ENCODE measurements around the gene IFI6. TPM values are rescaled to one million over a fixed set of nuclear protein-coding genes. Genes with fewer than 3 reads are reported as not detected.
A peak's percentile ranks its signal among the peaks of the same experiment; 100 is the strongest.

The IFI6 gene
- 408 to 1,278 TPM (median 618 TPM) in 3 replicates for polyA plus RNA-seq
- 24.6 TPM for polyA plus RNA-seq (2011; ENCODE audit: low read depth)
- 305 and 602 TPM in 2 replicates for polyA plus RNA-seq (2011; cell fraction: cytosol; rRNA removed)
- 580 and 676 TPM in 2 replicates for polyA plus RNA-seq (2011; cell fraction: nucleus; rRNA removed)
- 51.1 and 1,172 TPM in 2 replicates for polyA plus RNA-seq (2012; ENCODE audit: low replicate concordance)
- polyA minus RNA-seq: 109 to 241 TPM (median 185 TPM) in 3 replicates
- polyA minus RNA-seq (2011; cell fraction: cytosol; rRNA and poly(A)+ RNA removed): 581 TPM
- polyA minus RNA-seq (2011; cell fraction: nucleus; rRNA and poly(A)+ RNA removed): 248 and 253 TPM in 2 replicates

- no peak for DNase-seq (ENCODE audit: low read depth, low spot score)
- dilution Hi-C loops (cut with MboI; ENCODE audit: extremely low pct_ligation_motif_present, low sequenced_read_pairs): no loop called here
Observed at GRCh38 chr1:27671964-27672749, at the start of gene IFI6. Gene IFI6 (minus strand): TSS chr1:27672192. CDS start chr1:27669314, 2,878 bp downstream.

More at GRCh38 chr1:27671964-27672749, at the start of gene IFI6:
- Histone ChIP-seq H3K9me3 (ENCODE audit: control insufficient read depth, low read depth, low read length) (no peaks in the 10 kb centered on the region), H2AFZ (ENCODE audit: control insufficient read depth, low read length) (peak within 1 kb of the TSS; percentile 94), H3K79me2 (ENCODE audit: control insufficient read depth, insufficient read depth, low read length) (peaks cover 23% of the 10 kb centered on the region), H3K9me1 (ENCODE audit: control insufficient read depth, extremely low read depth, insufficient read depth, low read length) (no peaks in the 10 kb centered on the region), H3K27me3 (ENCODE audit: control insufficient read depth, extremely low read depth, insufficient read depth, low read length) (no peaks in the 10 kb centered on the region), H3K4me3 (ENCODE audit: control insufficient read depth in 2 of 3, extremely low read depth in 1 of 3, insufficient read depth in 2 of 3, low read depth in 1 of 3, low read length in 3 of 3) (peak within 1 kb of the TSS; percentile 48 to 99 (median 87)), H3K9ac (ENCODE audit: control insufficient read depth, extremely low read depth, insufficient read depth, low read length) (peak within 1 kb of the TSS; percentile 74), H3K4me1 (ENCODE audit: control insufficient read depth, extremely low read depth, insufficient read depth, low read length) (peaks cover 28% of the 10 kb centered on the region), H3K36me3 (ENCODE audit: control insufficient read depth in 2 of 2, extremely low read depth in 1 of 2, insufficient read depth in 2 of 2, low read length in 2 of 2) (peaks cover 0 to 5% of the 10 kb centered on the region in 2 experiments), H4K20me1 (ENCODE audit: control insufficient read depth, extremely low read depth, insufficient read depth, low read length) (no peaks in the 10 kb centered on the region), H3K27ac (ENCODE audit: control insufficient read depth, insufficient read depth, low read length) (peak within 1 kb of the TSS; percentile 73), H3K4me2 (ENCODE audit: control insufficient read depth, extremely low read depth, insufficient read depth, low read depth, low read length) (peak within 1 kb of the TSS; percentile 93)
- TF ChIP-seq EZH2 (IDR thresholded peaks at IDR 0.05; ENCODE audit: low read length): no peak
- peak; percentile 34 to 41 (median 39) for TF ChIP-seq CTCF (optimal IDR thresholded peaks at IDR 0.05 in 1 of 3, IDR thresholded peaks at IDR 0.05 in 1 of 3, conservative IDR thresholded peaks at IDR 0.05 in 1 of 3; ENCODE audit: extremely low read depth in 1 of 3, insufficient read depth in 2 of 3, low read length in 3 of 3)
- FAIRE-seq: peak; percentile 82
